Activated CD4-positive, alpha-beta T cell treated with anti-CD3 and anti-CD28 coated beads for 4 hours (primary cell): Measurements from ENCODE around the gene PTGDR2.
"Not testable (repeated sequence)": the region's sequence is repeated elsewhere in the genome, so short reads cannot be mapped to it uniquely, and the experiment has no call there.

Source experiments
- DNase-seq, 2 donors: peaks; one replicate each; pipeline ENCODE4 v3.0.0-alpha.2; 2020

PTGDR2 gene

GRCh38 chr11:60840470-60841430 lies 15.0 kb downstream of the PTGDR2 start:
- no peak for DNase-seq

GRCh38 chr11:60838132-60838531 lies 17.6 kb downstream of the PTGDR2 start:
- DNase-seq = no peak

DNA sequence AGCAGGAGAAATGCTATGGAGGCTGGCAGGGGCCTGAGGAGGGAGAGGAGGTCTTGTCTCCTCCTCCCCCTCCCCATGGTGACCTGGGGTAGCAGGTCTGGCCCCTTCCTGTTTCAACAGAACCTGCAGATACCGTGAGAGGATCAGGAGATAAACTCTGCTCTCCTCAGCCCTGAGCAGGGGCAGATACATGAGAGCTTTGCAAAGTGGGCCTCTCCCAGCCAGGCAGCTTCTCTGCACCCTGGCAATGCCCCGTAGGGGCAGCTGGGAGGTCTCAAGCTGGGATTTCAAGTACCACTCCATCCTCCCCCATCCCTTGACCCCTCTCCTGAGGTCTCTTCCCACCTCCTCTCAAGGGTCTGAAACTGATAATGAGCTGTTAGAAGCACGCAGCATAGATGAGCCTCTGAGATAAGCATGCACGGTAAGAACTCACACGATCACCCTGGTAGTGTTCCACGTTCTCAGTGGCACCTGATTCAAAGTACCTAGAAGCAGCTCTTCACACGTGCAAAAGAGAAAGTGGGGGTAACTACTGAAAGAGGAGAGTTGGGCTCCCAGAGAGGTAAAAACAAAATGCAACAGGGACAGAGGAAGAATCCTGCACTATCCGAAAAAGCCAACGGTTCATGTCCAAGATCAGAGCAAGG lies 18.8 kb downstream of the PTGDR2 start:
- no peak for DNase-seq

DNA sequence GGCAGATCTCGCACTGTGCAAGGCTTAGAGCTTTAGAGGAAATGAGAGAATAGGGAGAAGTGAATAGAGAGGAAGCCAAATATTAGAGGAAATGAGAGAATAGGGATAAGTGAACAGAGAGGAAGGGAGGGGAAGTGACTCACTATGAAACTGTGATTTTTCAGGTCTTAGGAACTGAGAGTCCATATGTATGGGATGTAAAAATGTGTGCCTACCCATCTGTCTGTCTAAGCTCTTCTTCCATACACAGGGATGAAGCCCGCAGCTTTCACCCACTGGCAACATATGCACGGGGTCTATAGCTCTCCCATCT lies 20.3 kb downstream of the PTGDR2 start:
- no peak for DNase-seq

- DNase-seq = no peak
Observed at GRCh38 chr11:60834742-60835533, 20.8 kb downstream of the PTGDR2 start.

GRCh38 chr11:60831501-60832079 lies 24.2 kb downstream of the PTGDR2 start:
- DNase-seq = no peak

- peak; percentile 71 to 79 for DNase-seq
Observed at GRCh38 chr11:60831143-60831500, 24.6 kb downstream of the PTGDR2 start.

DNA sequence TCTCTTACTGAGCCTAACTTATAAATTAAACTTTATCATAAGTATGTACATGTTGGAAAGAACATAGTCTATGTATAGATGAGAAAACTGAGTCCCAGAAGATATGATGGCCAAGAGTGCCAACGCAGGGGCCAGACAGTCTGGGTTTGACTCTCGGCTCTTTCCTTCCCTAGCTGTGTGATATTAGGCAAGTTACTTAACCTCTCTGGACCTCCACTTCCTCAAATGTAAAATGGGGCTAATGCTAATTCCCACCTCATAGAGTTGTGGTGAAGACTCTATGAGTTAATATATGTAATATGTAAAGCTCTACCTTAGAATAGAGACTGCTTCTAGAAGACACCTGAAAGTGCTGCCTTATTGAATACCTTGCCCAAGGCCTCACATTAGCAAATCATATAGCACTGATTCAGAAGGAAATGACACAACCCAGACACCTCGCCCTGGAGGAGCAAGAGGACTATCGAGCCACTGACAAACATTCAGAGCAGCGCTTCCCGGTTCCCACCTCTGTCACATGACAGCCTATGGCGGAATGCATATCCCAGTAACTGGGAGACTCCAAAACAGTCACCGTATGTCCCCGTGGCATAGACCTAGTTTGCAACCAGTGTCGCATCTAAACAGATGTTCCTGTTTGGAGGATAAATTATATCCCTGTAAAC lies 25.1 kb downstream of the PTGDR2 start:
- DNase-seq = no peak

GRCh38 chr11:60825790-60826189 lies 30.0 kb downstream of the PTGDR2 start:
- no peak for DNase-seq

DNA sequence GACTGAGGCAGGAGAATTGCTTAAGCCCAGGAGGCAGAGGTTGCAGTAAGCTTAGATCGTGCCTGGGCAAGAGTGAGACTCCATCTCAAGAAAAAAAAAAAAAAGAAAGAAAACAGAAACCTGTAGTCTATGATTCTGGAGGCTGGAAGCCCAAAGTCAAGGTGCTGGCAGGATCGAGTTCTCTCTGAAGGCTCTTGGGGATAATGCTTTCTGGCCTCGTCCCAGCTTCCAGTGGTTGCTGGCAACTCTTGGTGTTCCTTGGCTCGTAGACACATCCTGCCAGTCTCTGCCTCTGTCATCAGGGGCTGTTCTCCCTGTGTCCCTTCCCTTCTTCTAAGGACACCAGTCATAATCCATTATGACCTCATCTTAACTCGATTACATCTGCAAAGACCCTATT lies 30.6 kb downstream of the PTGDR2 start:
- no peak for DNase-seq

DNA sequence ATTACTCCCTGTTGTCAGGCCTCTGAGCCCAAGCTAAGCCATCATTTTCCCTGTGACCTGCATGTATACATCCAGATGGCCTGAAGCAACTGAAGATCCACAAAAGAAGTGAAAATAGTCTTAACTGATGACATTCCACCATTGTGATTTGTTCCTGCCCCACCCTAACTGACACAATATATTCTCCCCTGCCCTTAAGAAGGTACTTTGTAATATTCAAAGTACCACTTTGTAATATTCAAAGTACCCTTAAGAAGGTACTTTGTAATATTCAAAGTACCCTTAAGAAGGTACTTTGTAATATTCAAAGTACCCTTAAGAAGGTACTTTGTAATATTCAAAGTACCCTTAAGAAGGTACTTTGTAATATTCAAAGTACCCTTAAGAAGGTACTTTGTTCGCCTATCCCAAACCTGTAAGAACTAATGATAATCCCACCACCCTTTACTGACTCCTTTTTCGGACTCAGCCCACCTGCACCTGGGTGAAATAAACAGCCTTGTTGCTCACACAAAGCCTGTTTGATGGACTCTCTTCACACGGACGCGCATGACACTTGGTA lies 31.9 kb downstream of the PTGDR2 start:
- DNase-seq = not testable (repeated sequence)

DNA sequence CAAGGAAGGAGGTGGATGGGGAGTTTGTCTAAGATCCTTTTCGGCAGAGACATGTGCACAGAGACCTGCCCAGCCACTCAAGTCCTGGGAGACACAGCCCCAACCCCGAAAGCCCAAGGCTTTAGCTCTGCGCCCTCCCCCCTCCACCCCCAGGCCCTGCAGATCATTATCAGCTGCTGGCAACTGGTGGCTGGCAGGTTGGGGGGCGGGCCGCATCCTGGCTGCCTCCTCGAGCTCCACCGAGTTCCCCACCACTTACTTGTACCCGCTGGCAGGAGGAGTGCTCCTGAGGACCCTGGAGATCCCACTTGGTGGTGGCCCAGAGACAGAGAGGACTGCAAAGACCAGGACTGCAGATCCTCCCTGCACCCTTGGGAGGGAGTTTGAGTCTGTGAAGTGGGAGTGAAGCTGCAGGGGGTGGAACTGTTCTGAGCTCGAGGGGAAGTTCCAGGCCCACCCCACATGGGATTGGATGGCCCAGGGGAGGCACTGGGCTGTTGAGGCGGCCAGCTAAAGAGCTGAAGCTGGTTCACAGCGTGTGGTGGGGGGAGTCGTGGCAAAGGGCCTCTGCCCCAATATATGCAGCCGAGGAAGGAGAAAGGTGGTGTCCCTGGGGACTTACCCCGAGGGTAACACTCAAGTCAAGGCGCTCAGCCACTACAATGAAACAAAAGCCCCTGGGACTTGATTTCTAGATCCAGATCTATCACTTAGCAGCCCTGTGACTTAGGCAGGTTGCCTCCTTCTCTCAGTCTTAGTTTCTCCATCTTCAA lies 33.7 kb downstream of the PTGDR2 start:
- DNase-seq = no peak

- DNase-seq = no peak
Observed at GRCh38 chr11:60818057-60818456, 37.7 kb downstream of the PTGDR2 start.

- no peak for DNase-seq
Observed at GRCh38 chr11:60816590-60817157, 39.1 kb downstream of the PTGDR2 start.

GRCh38 chr11:60814112-60814511 lies 41.6 kb downstream of the PTGDR2 start:
- DNase-seq = no peak

DNA sequence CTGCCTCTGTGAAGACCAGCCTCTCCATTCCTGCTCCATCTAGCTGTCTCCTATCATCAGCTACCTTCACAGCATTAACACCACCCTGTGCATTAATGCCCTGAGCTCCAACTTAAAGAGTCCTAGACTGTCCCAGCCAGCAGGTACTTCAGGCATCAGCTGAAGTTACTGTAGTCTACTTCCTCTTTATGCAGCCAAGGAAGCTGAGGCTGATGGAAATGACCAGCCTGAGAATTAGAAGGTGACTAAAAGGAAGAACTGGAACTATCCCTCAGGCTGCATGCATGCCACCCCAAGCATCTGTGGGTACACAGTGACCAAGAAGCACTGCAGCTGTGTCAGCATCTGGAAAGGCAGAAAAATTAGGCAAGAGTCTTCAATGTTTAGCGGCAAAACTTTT lies 42.4 kb downstream of the PTGDR2 start:
- no peak for DNase-seq

- DNase-seq = no peak
Observed at GRCh38 chr11:60810569-60810968, 45.2 kb downstream of the PTGDR2 start.

DNA sequence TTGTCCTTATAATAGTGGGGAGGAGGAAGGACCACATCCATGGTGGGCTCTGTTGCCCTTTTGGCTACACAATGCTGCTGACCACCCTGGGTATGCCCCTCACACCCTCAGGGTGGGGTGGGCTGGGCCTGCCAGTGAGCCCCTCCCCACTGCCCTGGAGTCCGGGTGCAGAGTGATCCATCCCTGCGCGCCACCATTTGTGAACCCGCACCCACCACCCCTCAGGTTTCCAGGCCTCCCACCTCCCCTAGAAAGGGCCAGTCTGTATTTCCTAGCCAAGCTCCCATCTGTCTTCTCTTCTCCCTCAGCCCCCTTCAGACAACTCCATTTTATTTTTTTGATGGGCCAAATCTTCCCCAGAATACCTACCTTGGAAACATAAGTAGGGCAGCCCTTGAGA lies 45.6 kb downstream of the PTGDR2 start:
- DNase-seq = no peak

- no peak for DNase-seq
Observed at GRCh38 chr11:60809691-60810090, 46.1 kb downstream of the PTGDR2 start.

GRCh38 chr11:60809249-60809648 lies 46.5 kb downstream of the PTGDR2 start:
- no peak for DNase-seq

DNA sequence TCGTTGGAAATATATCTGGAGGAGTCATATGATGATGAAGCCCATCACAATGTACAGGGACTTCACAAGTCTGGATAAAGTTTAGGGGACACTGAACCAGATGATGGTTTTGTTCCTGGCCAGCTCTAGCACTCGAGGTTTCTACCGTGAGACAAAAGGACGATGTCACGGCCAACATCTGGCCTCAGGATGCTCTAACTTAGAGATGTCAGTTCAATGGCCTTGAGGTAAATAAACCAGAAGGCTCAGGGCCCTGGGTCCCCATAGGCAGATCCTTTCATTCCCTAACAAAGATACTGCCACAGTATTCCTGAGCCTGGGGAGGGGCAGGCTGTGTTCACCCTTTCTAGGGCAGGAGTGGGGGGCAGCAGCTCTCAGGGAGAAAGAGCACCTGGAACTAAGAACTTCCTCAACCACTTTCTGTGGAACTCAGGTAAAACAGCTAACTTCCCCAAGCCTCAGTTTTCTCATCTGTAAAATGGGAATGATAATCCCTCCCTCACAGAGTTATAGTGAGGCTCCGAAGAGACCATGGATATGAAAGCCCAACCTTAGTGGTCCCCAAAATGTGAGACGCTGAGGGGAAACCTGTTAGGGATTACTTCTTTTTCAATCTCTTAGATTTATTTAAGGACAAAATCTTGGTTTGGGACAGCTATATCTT lies 52.3 kb downstream of the PTGDR2 start:
- DNase-seq = no peak
